Testis (tissue), 2 donors: ENCODE measurements around the gene HOXD10.

Experiments used
- POLR2A ChIP-seq: fragments of 450-650 bp; IDR thresholded peaks from one replicate; pipeline ENCODE4 v1.6.1; 2017; ENCODE audit warnings: antibody characterized with exemption, mild to moderate bottlenecking, moderate library complexity
- TF ChIP-seq, protein P1 (sequence below), 3 experiments: fragments of 450-650 bp in 2 of 3; fragments of 200-600 bp in 1 of 3; sonication (generic) in 1 of 3; IDR thresholded peaks; one replicate each; pipeline ENCODE4 v1.5.1; 2016 to 2019; ENCODE audit warnings: antibody characterized with exemption in 3 of 3, mild to moderate bottlenecking in 2 of 3, moderate library complexity in 1 of 3

DNA sequence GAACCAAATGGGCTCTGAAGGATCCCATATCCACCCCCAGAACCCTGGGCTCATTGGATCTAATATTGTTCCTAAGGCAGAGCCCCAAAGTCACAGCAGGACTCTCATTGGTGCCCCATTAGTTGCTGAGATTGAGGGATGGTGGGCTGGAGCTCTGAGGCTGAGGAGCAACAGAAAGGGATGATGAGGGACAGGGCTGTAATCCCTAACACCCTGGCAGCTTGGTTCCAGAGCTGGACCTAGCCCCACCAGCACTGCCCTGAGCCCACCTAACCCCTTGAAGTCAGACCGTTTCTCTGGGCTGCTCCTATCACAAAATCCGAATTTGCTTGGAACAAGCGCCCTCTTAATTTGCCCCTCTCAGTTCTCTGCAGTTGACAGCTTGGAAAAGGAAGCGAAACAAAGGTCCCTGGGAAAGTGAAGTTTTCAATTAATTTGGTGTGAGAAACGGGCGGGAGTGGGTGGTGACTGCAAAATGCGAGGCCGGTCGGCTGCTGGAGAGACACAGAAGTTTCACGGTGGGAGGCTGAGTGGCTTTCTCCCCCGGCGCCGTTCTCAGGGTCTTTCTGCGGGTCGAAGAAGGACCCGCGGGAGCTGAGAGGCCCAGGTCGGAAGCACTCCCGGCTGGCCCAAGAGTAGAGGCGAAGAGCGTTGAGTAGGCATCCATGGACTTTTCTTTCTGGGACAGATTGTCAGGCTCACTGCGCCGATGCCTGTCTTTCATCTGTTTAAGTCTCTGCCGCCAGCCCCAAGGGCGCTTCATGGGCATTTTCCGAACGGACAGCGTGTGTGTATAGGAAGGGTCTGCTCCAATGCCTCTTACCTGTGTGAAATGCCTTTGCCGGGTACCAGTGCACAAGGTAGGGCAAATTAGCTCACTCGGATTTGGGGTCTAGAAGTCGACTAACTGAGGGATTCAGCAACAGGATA, 25.0 kb upstream of the HOXD10 start:
- TF ChIP-seq, protein P1, sequence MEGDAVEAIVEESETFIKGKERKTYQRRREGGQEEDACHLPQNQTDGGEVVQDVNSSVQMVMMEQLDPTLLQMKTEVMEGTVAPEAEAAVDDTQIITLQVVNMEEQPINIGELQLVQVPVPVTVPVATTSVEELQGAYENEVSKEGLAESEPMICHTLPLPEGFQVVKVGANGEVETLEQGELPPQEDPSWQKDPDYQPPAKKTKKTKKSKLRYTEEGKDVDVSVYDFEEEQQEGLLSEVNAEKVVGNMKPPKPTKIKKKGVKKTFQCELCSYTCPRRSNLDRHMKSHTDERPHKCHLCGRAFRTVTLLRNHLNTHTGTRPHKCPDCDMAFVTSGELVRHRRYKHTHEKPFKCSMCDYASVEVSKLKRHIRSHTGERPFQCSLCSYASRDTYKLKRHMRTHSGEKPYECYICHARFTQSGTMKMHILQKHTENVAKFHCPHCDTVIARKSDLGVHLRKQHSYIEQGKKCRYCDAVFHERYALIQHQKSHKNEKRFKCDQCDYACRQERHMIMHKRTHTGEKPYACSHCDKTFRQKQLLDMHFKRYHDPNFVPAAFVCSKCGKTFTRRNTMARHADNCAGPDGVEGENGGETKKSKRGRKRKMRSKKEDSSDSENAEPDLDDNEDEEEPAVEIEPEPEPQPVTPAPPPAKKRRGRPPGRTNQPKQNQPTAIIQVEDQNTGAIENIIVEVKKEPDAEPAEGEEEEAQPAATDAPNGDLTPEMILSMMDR (IDR thresholded peaks at IDR 0.05), result no peak
- TF ChIP-seq POLR2A, result no peak
